MCF 10A (cell line): Measurements from ENCODE around the gene HSD11B1L. TPM values are rescaled to one million over a fixed set of nuclear protein-coding genes. Genes with fewer than 3 reads are reported as not detected.

Experiments used
- BruUV-seq: library from RNA; stranded (reverse); fragments of 400-500 nt; replicated peaks from 2 replicates; lab custom pipeline; 2021; lab: Mats Ljungman, UMichigan
- CTCF ChIA-PET: fragments of 300-600 bp; sonication (Branson Sonifier 250); formaldehyde crosslinking; extraction: SDS; loops from one replicate; lab custom pipeline; 2021; ENCODE audit warnings: antibody characterized with exemption, inconsistent platforms; lab: Yijun Ruan, JAX
- POLR2A ChIA-PET: fragments of 300-600, 350-650 bp; sonication (Branson Sonifier 250); formaldehyde crosslinking; extraction: SDS; loops from one replicate; lab custom pipeline; 2020; ENCODE audit warnings: antibody characterized with exemption, inconsistent platforms; lab: Yijun Ruan, JAX
- DNase-seq: peaks from one replicate; pipeline ENCODE4 v3.0.0-alpha.2; 2018; ENCODE audit not compliant: unreplicated experiment
- H3K27ac Mint-ChIP-seq: one replicate; pipeline ENCODE4 v1.8.0; 2022; ENCODE audit warnings: mild to moderate bottlenecking, low read depth, mixed read lengths; ENCODE audit not compliant: unreplicated experiment
- H3K27me3 Mint-ChIP-seq: one replicate; pipeline ENCODE4 v1.8.0; 2022; ENCODE audit warnings: mixed read lengths; ENCODE audit not compliant: insufficient read depth, unreplicated experiment
- H3K36me3 Mint-ChIP-seq: one replicate; pipeline ENCODE4 v1.8.0; 2022; ENCODE audit warnings: mild to moderate bottlenecking, moderate library complexity, mixed read lengths; ENCODE audit not compliant: insufficient read depth, unreplicated experiment
- H3K4me1 Mint-ChIP-seq: one replicate; pipeline ENCODE4 v1.8.0; 2022; ENCODE audit warnings: mixed read lengths; ENCODE audit not compliant: insufficient read depth, unreplicated experiment
- H3K4me3 Mint-ChIP-seq: one replicate; pipeline ENCODE4 v1.8.0; 2022; ENCODE audit warnings: mild to moderate bottlenecking, moderate library complexity, mixed read lengths; ENCODE audit not compliant: unreplicated experiment
- H3K9me3 Mint-ChIP-seq: one replicate; pipeline ENCODE4 v1.8.0; 2022; ENCODE audit warnings: mixed read lengths; ENCODE audit not compliant: unreplicated experiment
- intact Hi-C: fragments of 100-400 bp; cut with micrococcal nuclease; formaldehyde crosslinking; loops from 2 replicates; pipeline ENCODE4 v1.14.1; 2022
- total RNA-seq: library from RNA; stranded (reverse); gene quantifications from 2 replicates; pipeline ENCODE4 v1.2.3, GENCODE V29; 2022
- TF ChIP-seq, protein P1 (sequence below): fragments of 200-600 bp; IDR thresholded peaks from one replicate; pipeline ENCODE4 v1.8.0; 2022; ENCODE audit warnings: antibody characterized with exemption, mild to moderate bottlenecking; ENCODE audit not compliant: unreplicated experiment

HSD11B1L gene
- total RNA-seq, 1 experiment from 2014 or later, result 5.5 TPM

DNA sequence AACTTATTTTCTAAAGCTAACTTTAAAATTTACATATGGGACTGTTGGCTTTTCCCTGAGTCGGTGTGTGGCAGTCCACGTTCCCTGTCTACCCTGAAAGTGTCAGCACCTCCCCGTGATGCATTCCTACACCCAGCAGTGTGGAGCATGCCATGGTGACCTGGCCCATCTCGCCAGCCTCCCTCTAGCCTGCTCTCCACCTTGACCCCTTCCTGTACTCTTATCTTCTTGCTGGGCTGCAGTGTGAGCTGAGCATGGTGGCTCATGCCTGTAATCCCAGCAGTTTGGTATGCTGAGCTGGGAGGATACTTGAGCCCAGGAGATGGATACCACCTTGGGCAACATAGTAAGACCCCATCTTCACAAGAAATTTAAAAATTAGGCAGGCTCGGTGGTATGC, 25.9 kb upstream of the HSD11B1L start:
- Mint-ChIP-seq H3K4me1 (no peaks in the 10 kb centered on the region), H3K27ac (peak overlapping the region; percentile 72), H3K9me3 (no peaks in the 10 kb centered on the region), H3K4me3 (no peak overlapping the region), H3K36me3 (peaks cover 98% of the 10 kb centered on the region), H3K27me3 (no peaks in the 10 kb centered on the region)
- intact Hi-C loops, result no loop called here
- no TSS peak for BruUV-seq
- ChIA-PET CTCF (interaction anchor here (0.6 kb wide), 1 partner anchor 61 kb away, joined by 3 read pairs; no protein-coding TSS in a partner anchor), POLR2A (interaction anchor here (0.8 to 1.8 kb wide), 3 partner anchors 10 to 32 kb away, joined by 3 to 6 read pairs (median 4); partner anchors contain the start of genes SAFB and SAFB2)
- TF ChIP-seq, protein P1, sequence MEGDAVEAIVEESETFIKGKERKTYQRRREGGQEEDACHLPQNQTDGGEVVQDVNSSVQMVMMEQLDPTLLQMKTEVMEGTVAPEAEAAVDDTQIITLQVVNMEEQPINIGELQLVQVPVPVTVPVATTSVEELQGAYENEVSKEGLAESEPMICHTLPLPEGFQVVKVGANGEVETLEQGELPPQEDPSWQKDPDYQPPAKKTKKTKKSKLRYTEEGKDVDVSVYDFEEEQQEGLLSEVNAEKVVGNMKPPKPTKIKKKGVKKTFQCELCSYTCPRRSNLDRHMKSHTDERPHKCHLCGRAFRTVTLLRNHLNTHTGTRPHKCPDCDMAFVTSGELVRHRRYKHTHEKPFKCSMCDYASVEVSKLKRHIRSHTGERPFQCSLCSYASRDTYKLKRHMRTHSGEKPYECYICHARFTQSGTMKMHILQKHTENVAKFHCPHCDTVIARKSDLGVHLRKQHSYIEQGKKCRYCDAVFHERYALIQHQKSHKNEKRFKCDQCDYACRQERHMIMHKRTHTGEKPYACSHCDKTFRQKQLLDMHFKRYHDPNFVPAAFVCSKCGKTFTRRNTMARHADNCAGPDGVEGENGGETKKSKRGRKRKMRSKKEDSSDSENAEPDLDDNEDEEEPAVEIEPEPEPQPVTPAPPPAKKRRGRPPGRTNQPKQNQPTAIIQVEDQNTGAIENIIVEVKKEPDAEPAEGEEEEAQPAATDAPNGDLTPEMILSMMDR, result no peak
- DNase-seq, result no peak

DNA sequence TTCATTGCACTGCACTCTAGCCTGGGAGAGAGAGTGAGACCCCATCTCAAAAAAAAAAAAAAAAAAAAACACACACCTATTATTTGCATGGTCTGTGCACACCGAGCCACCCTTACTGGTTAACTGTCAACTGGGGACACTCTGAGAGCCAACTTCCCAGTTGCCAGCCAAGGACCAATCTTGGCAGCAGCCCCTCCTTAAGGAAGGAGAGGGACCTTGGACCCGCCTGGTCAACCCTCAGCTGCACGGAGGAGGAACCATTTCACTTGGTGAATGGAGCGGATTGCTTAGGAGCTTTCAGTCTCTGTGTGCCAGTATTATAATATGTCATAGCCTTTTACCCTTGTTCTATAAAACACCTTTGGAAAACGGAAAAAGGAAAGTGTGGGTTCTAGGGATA, 25.4 kb upstream of the HSD11B1L start:
- ChIA-PET POLR2A (interaction anchor here (1.2 to 1.8 kb wide), 3 partner anchors 9 to 34 kb away, joined by 3 to 6 read pairs (median 3); partner anchors contain the start of genes SAFB and SAFB2), CTCF (interaction anchor here (0.6 kb wide), 2 partner anchors 61 to 1686 kb away, joined by 3 to 4 read pairs; no protein-coding TSS in a partner anchor)
- Mint-ChIP-seq H3K4me1 (no peaks in the 10 kb centered on the region), H3K27me3 (no peaks in the 10 kb centered on the region), H3K36me3 (peaks cover 100% of the 10 kb centered on the region), H3K27ac (peak overlapping the region; percentile 72), H3K9me3 (no peaks in the 10 kb centered on the region), H3K4me3 (no peak overlapping the region)
- intact Hi-C loops, result no loop called here
- BruUV-seq, result no TSS peak
- no peak for DNase-seq
- TF ChIP-seq, protein P1, result no peak

DNA sequence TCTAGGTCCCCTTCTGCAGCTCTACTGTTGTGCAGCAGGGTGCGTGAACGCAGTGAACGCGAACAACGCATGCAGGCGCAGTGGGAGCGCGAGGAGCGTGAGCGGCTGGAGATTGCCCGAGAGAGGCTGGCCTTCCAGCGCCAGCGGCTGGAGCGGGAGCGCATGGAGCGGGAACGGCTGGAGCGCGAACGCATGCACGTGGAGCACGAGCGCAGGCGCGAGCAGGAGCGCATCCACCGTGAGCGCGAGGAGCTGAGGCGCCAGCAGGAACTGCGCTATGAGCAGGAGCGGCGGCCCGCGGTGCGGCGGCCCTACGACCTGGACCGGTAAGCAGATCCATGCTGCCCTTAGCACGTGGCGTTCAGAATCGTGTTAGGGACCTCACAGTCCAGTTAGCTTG, 19.3 kb upstream of the HSD11B1L start:
- intact Hi-C loops, result no loop called here
- Mint-ChIP-seq H3K27ac (no peak overlapping the region), H3K36me3 (peaks cover 98% of the 10 kb centered on the region), H3K9me3 (no peaks in the 10 kb centered on the region), H3K27me3 (no peaks in the 10 kb centered on the region), H3K4me3 (no peak overlapping the region), H3K4me1 (no peaks in the 10 kb centered on the region)
- TF ChIP-seq, protein P1, result no peak
- ChIA-PET CTCF (interaction anchor here (1.5 kb wide), 1 partner anchor 26 kb away, joined by 5 read pairs; no protein-coding TSS in a partner anchor), POLR2A (interaction anchor here (0.8 kb wide), 1 partner anchor 25 kb away, joined by 3 read pairs; no protein-coding TSS in a partner anchor)
- DNase-seq, result no peak
- BruUV-seq, result no TSS peak

DNA sequence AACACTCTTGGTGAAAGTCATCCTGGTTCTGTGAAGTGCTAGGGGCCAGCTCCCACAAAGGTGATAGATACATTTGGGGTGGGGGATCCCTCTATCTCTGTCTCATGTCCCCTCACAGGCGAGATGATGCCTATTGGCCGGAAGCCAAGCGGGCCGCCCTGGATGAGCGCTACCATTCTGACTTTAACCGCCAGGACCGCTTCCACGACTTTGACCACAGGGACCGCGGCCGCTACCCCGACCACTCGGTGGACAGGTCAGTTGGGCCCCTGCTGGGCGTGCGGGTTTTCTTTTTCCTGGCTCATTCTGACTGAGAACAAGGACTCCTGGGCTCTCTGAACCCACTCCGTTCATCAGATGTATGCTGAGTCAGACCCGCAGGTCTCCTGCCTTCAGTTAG, 16.9 kb upstream of the HSD11B1L start:
- no TSS peak for BruUV-seq
- ChIA-PET CTCF (interaction anchor here (0.6 to 0.7 kb wide), 2 partner anchors 45 to 1456 kb away, joined by 3 read pairs; no protein-coding TSS in a partner anchor), POLR2A (interaction anchor here (1.2 to 2.1 kb wide), 2 partner anchors 9 to 16 kb away, joined by 3 to 6 read pairs; partner anchors contain the start of gene MICOS13)
- no peak overlapping the region for H3K27ac Mint-ChIP-seq
- TF ChIP-seq, protein P1, result no peak
- H3K4me3 Mint-ChIP-seq, result no peak overlapping the region
- no peaks in the 10 kb centered on the region for H3K27me3 Mint-ChIP-seq
- no peaks in the 10 kb centered on the region for H3K9me3 Mint-ChIP-seq
- no peak for DNase-seq
- intact Hi-C loops, result no loop called here
- peaks cover 98% of the 10 kb centered on the region for H3K36me3 Mint-ChIP-seq
- peaks cover 5% of the 10 kb centered on the region for H3K4me1 Mint-ChIP-seq
